Endothelial cell of umbilical vein (primary cell): ENCODE measurements around the gene NAV2.

ENCODE experiments used
- CTCF ChIP-seq, 2 donors: IDR thresholded peaks; 1 replicate in 1 of 2; 2 replicates in 1 of 2; pipeline ENCODE4 v1.5.1; 2011; ENCODE audit warnings: low read length in 2 of 2, mild to moderate bottlenecking in 2 of 2, moderate library complexity in 2 of 2, control low read depth in 1 of 2, inconsistent platforms in 1 of 2, low read depth in 1 of 2; ENCODE audit not compliant: insufficient read depth in 1 of 2; ENCODE audit errors: extremely low read depth in 1 of 2
- EZH2 ChIP-seq: IDR thresholded peaks from 2 replicates; pipeline ENCODE4 v1.6.1; 2012; ENCODE audit warnings: borderline replicate concordance, low read depth, mild to moderate bottlenecking, moderate library complexity, low read length, inconsistent platforms; ENCODE audit not compliant: severe bottlenecking
- JUN ChIP-seq: IDR thresholded peaks from 2 replicates; pipeline ENCODE4 v1.6.1; 2011; ENCODE audit warnings: borderline replicate concordance, low read depth; ENCODE audit not compliant: insufficient read length, insufficient read depth
- MAX ChIP-seq: IDR thresholded peaks from 2 replicates; pipeline ENCODE4 v1.6.1; 2011; ENCODE audit not compliant: insufficient read depth, insufficient read length

GRCh38 chr11:19679952-19680828 is 32.4 kb upstream of the NAV2 start:
- TF ChIP-seq CTCF (IDR thresholded peaks at IDR 0.05; ENCODE audit: extremely low read depth in 1 of 2, insufficient read depth in 1 of 2, low read depth in 1 of 2, low read length in 2 of 2), result no peak
- TF ChIP-seq EZH2, result no peak
- TF ChIP-seq JUN, result peak; percentile 90
- TF ChIP-seq MAX, result no peak
